Liver (tissue), 9 donors: ENCODE results near the gene NTM. TPM values are rescaled to one million over a fixed set of nuclear protein-coding genes. Genes with fewer than 3 reads are reported as not detected.

Source experiments
- DNase-seq: peaks from one replicate; pipeline ENCODE4 v3.0.0-alpha.2; 2017; ENCODE audit warnings: low spot score
- H3K27ac ChIP-seq, 2 donors: one replicate each; pipeline ENCODE4 v1.7.0; 2013; ENCODE audit warnings: inconsistent platforms in 2 of 2, low read length in 2 of 2, control low read depth in 1 of 2, low read depth in 1 of 2, mild to moderate bottlenecking in 1 of 2
- H3K27me3 ChIP-seq, 4 donors: one replicate each; pipeline versions ENCODE4 v1.6.1 to v1.7.0; 2013; ENCODE audit warnings: low read length in 3 of 4, inconsistent platforms in 1 of 4, mild to moderate bottlenecking in 1 of 4, moderate library complexity in 1 of 4; ENCODE audit not compliant: control insufficient read depth in 4 of 4, insufficient read depth in 4 of 4
- H3K36me3 ChIP-seq, 4 donors: one replicate each; pipeline versions ENCODE4 v1.6.1 to v1.7.0; 2013; ENCODE audit warnings: low read length in 3 of 4, mild to moderate bottlenecking in 3 of 4, low read depth in 1 of 4, moderate library complexity in 1 of 4; ENCODE audit not compliant: control insufficient read depth in 4 of 4, insufficient read depth in 3 of 4
- H3K4me1 ChIP-seq, 4 donors: one replicate each; pipeline versions ENCODE4 v1.6.1 to v1.7.0; 2013; ENCODE audit warnings: low read length in 3 of 4, mild to moderate bottlenecking in 3 of 4, moderate library complexity in 1 of 4; ENCODE audit not compliant: control insufficient read depth in 4 of 4, insufficient read depth in 4 of 4
- H3K4me3 ChIP-seq, 3 donors: one replicate each; pipeline versions ENCODE4 v1.6.1 to v1.7.0; 2013; ENCODE audit warnings: low read length in 3 of 3, control low read depth in 1 of 3, low read depth in 1 of 3, mild to moderate bottlenecking in 1 of 3
- H3K9ac ChIP-seq, 2 donors: one replicate each; pipeline ENCODE4 v1.7.0; 2013; ENCODE audit warnings: low read length in 2 of 2, mild to moderate bottlenecking in 2 of 2, moderate library complexity in 2 of 2, control low read depth in 1 of 2, low read depth in 1 of 2
- H3K9me3 ChIP-seq, 4 donors: one replicate each; pipeline versions ENCODE4 v1.6.1 to v1.7.0; 2013; ENCODE audit warnings: low read length in 3 of 4; ENCODE audit not compliant: control insufficient read depth in 4 of 4
- ATF3 ChIP-seq: IDR thresholded peaks from 2 replicates; pipeline ENCODE4 v1.6.1; 2016; ENCODE audit warnings: antibody characterized with exemption
- CTCF ChIP-seq: fragments of 150-350 bp; IDR thresholded peaks from 2 replicates; pipeline ENCODE4 v1.5.1; 2017; ENCODE audit warnings: improper control_type of control experiment, low read depth, low read length; ENCODE audit not compliant: missing input control
- EGR1 ChIP-seq, 2 donors: IDR thresholded peaks; 2 replicates each; pipeline ENCODE4 v1.6.1; 2016 to 2018; ENCODE audit warnings: antibody characterized with exemption in 2 of 2, low read depth in 2 of 2
- FOXA2 ChIP-seq: IDR thresholded peaks from 2 replicates; pipeline ENCODE4 v1.6.1; 2016; ENCODE audit warnings: antibody characterized with exemption
- HNF4A ChIP-seq, 2 donors: conservative IDR thresholded peaks; 2 replicates each; pipeline ENCODE4 v1.6.1; 2016; ENCODE audit warnings: antibody characterized with exemption in 2 of 2, mild to moderate bottlenecking in 2 of 2
- HNF4G ChIP-seq: IDR thresholded peaks from 2 replicates; pipeline ENCODE4 v1.6.1; 2016; ENCODE audit warnings: antibody characterized with exemption
- NR2F2 ChIP-seq: IDR thresholded peaks from 2 replicates; pipeline ENCODE4 v1.6.1; 2016; ENCODE audit warnings: antibody characterized with exemption
- RAD21 ChIP-seq, 2 donors: IDR thresholded peaks; 2 replicates each; pipeline ENCODE4 v1.6.1; 2016; ENCODE audit warnings: antibody characterized with exemption in 2 of 2, mild to moderate bottlenecking in 2 of 2
- REST ChIP-seq: IDR thresholded peaks from 2 replicates; pipeline ENCODE4 v1.6.1; 2016; ENCODE audit warnings: antibody characterized with exemption, mild to moderate bottlenecking
- SP1 ChIP-seq: IDR thresholded peaks from 2 replicates; pipeline ENCODE4 v1.6.1; 2018; ENCODE audit warnings: antibody characterized with exemption, mild to moderate bottlenecking
- TAF1 ChIP-seq: conservative IDR thresholded peaks from 2 replicates; pipeline ENCODE4 v1.6.1; 2016; ENCODE audit warnings: antibody characterized with exemption, mild to moderate bottlenecking
- ZBTB33 ChIP-seq: IDR thresholded peaks from 2 replicates; pipeline ENCODE4 v1.6.1; 2016; ENCODE audit warnings: antibody characterized with exemption
- WGBS: extraction: QIAGEN DNeasy Blood & Tissue Kit; methylation state at CpG from one replicate; pipeline ENCODE4 v1.1.7; 2013; 5-methylcytosine and 5-hydroxymethylcytosine counted together
- polyA plus RNA-seq, 2 donors: library from polyadenylated mRNA; stranded (reverse) in 1 of 2; unstranded in 1 of 2; fragments of 200-250 nt in 1 of 2; fragments of >200 nt in 1 of 2; fragmentation: Nextera tagmentation in 1 of 2; extraction: Ambion mirVana in 1 of 2; gene quantifications; one replicate each; pipeline versions ENCODE4 v1.2.1 to v1.2.3, GENCODE V29; 2013 to 2015
- total RNA-seq, 2 donors: library from RNA; depleted of rRNA; stranded (reverse); fragments of >200 nt; gene quantifications; one replicate each; pipeline ENCODE4 v1.2.3, GENCODE V29; 2014
- donor health status: healthy.
- donor health status: healthy.
- donor health status: healthy.
- donor health status: healthy.
- donor health status: healthy.

Gene NTM
- total and polyA plus RNA-seq, 4 donors = 0.08 to 1.1 (median 0.08) TPM; not detected in 1

GRCh38 chr11:131572423-131572822 is 202.0 kb downstream of the NTM start:
- WGBS = 81% methylated on average over 7 of the region's 7 CpGs
- Histone ChIP-seq H3K4me3 (no peak overlapping the region), H3K27me3 (peaks cover 0 to 3% (median 0%) of the 10 kb centered on the region in 4 donors), H3K9ac (no peak overlapping the region), H3K4me1 (no peaks in the 10 kb centered on the region), H3K9me3 (no peaks in the 10 kb centered on the region), H3K27ac (no peak overlapping the region), H3K36me3 (no peaks in the 10 kb centered on the region)
- no peak for DNase-seq
- TF ChIP-seq EGR1 (IDR thresholded peaks at IDR 0.05; ENCODE audit: low read depth in 2 of 2) (no peak), TAF1 (no peak), FOXA2 (no peak), HNF4G (no peak)

- no peak overlapping the region for H3K9ac ChIP-seq
- no peak for DNase-seq
These were observed 209.5 kb downstream of the NTM start for GRCh38 chr11:131579932-131580387.

More at GRCh38 chr11:131579932-131580387, 209.5 kb downstream of the NTM start:
- Histone ChIP-seq H3K27me3 (peaks cover 0 to 8% (median 0%) of the 10 kb centered on the region in 4 donors), H3K27ac (no peak overlapping the region), H3K36me3 (no peaks in the 10 kb centered on the region), H3K4me3 (no peak overlapping the region), H3K4me1 (no peaks in the 10 kb centered on the region), H3K9me3 (no peaks in the 10 kb centered on the region)
- TF ChIP-seq REST (no peak), RAD21 (IDR thresholded peaks at IDR 0.05) (peak in 1 of 2 donors; percentile 22), ATF3 (no peak), SP1 (no peak), NR2F2 (no peak), ZBTB33 (no peak), HNF4A (conservative IDR thresholded peaks at IDR 0.05) (no peak), CTCF (peak; percentile 29), HNF4G (no peak)
- WGBS = 47% methylated on average over 7 of the region's 7 CpGs
